Adrenal gland (tissue), 5 donors: ENCODE data around the gene CD8A.

Source experiments
- POLR2A ChIP-seq, 2 donors: fragments of 450-650 bp; IDR thresholded peaks; one replicate each; pipeline ENCODE4 v1.6.1; 2017; ENCODE audit warnings: antibody characterized with exemption in 2 of 2, mild to moderate bottlenecking in 2 of 2, moderate library complexity in 1 of 2
- TF ChIP-seq, protein P1 (sequence below), 6 experiments: fragments of 450-650 bp in 4 of 6; fragments of 200-600 bp in 2 of 6; sonication (generic) in 1 of 6; IDR thresholded peaks; 1 replicate in 5 of 6; 2 replicates in 1 of 6; pipeline versions ENCODE4 v1.5.1 to v1.8.0; 2016 to 2021; ENCODE audit warnings: antibody characterized with exemption in 6 of 6, mild to moderate bottlenecking in 2 of 6, moderate library complexity in 1 of 6
- donor health status: DM: no; HTN: no; CAD: no.

GRCh38 chr2:86800856-86801567, 10.3 kb upstream of the CD8A start:
- TF ChIP-seq, protein P1, sequence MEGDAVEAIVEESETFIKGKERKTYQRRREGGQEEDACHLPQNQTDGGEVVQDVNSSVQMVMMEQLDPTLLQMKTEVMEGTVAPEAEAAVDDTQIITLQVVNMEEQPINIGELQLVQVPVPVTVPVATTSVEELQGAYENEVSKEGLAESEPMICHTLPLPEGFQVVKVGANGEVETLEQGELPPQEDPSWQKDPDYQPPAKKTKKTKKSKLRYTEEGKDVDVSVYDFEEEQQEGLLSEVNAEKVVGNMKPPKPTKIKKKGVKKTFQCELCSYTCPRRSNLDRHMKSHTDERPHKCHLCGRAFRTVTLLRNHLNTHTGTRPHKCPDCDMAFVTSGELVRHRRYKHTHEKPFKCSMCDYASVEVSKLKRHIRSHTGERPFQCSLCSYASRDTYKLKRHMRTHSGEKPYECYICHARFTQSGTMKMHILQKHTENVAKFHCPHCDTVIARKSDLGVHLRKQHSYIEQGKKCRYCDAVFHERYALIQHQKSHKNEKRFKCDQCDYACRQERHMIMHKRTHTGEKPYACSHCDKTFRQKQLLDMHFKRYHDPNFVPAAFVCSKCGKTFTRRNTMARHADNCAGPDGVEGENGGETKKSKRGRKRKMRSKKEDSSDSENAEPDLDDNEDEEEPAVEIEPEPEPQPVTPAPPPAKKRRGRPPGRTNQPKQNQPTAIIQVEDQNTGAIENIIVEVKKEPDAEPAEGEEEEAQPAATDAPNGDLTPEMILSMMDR (IDR thresholded peaks at IDR 0.05) = no peak
- TF ChIP-seq POLR2A (IDR thresholded peaks at IDR 0.05) = no peak
